H1 (cell line): ENCODE results near the gene CMTM3. TPM values are rescaled to one million over a fixed set of nuclear protein-coding genes. Genes with fewer than 3 reads are reported as not detected.

Source experiments
- CTCF ChIA-PET: fragments of 300-600 bp; sonication (Branson Sonifier 250); formaldehyde crosslinking; loops from one replicate; lab custom pipeline; 2021; ENCODE audit not compliant: partially characterized antibody; lab: Charles Lee
- POLR2A ChIA-PET: fragments of 300-600 bp; sonication (Branson Sonifier 250); formaldehyde crosslinking; loops from one replicate; lab custom pipeline; 2021; ENCODE audit warnings: inconsistent platforms; ENCODE audit not compliant: partially characterized antibody; lab: Charles Lee
- DNase-seq, 2 experiments: peaks; one replicate each; pipeline versions ENCODE4 v3.0.0 to v3.0.0-alpha.2; 2010 to 2022; ENCODE audit warnings: low spot score in 2 of 2, low read depth in 1 of 2, mixed read lengths in 1 of 2
- FAIRE-seq: peaks from 2 replicates; lab custom pipeline; 2011; peaks lifted over from hg19 to GRCh38; lab: Jason Lieb, UNC
- H2AFZ ChIP-seq: 2 replicates; pipeline ENCODE4 v1.8.1; 2012; ENCODE audit warnings: low read length, inconsistent platforms
- H2AK5ac ChIP-seq: 2 replicates; pipeline ENCODE4 v1.6.1; 2013; ENCODE audit warnings: low read depth, low read length
- H2BK120ac ChIP-seq: replicated peaks from 2 replicates; pipeline ENCODE3; 2013; ENCODE audit warnings: low read depth, low read length, inconsistent platforms
- H2BK12ac ChIP-seq: 2 replicates; pipeline ENCODE4 v1.6.1; 2013; ENCODE audit warnings: low read depth, low read length
- H2BK15ac ChIP-seq: 2 replicates; pipeline ENCODE4 v1.6.1; 2013; ENCODE audit warnings: low read length
- H2BK20ac ChIP-seq: 2 replicates; pipeline ENCODE4 v1.6.1; 2013; ENCODE audit warnings: low read length
- H2BK5ac ChIP-seq: 2 replicates; pipeline ENCODE4 v1.6.1; 2013; ENCODE audit warnings: low read depth, low read length
- H3K14ac ChIP-seq: 2 replicates; pipeline ENCODE4 v1.6.1; 2013; ENCODE audit warnings: inconsistent platforms; ENCODE audit not compliant: insufficient read length
- H3K18ac ChIP-seq: 2 replicates; pipeline ENCODE4 v1.6.1; 2013; ENCODE audit warnings: low read length; ENCODE audit errors: extremely low read depth
- H3K23ac ChIP-seq: 2 replicates; pipeline ENCODE4 v1.6.1; 2013; ENCODE audit warnings: inconsistent platforms; ENCODE audit not compliant: insufficient read length
- H3K23me2 ChIP-seq: 2 replicates; pipeline ENCODE4 v1.6.1; 2013; ENCODE audit warnings: low read depth, low read length
- H3K27ac ChIP-seq: 2 replicates; pipeline ENCODE4 v1.6.1; 2011; ENCODE audit warnings: low read depth, low read length, inconsistent platforms
- H3K27me3 ChIP-seq, 4 experiments: replicated peaks in 1 of 4; 1 replicate in 1 of 4; 2 replicates in 3 of 4; pipeline versions ENCODE4 v1.6.1 to v1.8.1; 2011 to 2013; ENCODE audit warnings: low read length in 3 of 4, mild to moderate bottlenecking in 3 of 4, inconsistent platforms in 2 of 4, mixed read lengths in 2 of 4, moderate library complexity in 1 of 4; ENCODE audit not compliant: control insufficient read depth in 3 of 4, insufficient read depth in 3 of 4; ENCODE audit errors: extremely low read depth in 1 of 4
- H3K36me3 ChIP-seq, 4 experiments: 2 replicates each; pipeline versions ENCODE4 v1.6.1 to v1.8.1; 2011 to 2013; ENCODE audit warnings: mild to moderate bottlenecking in 4 of 4, low read length in 3 of 4, moderate library complexity in 2 of 4, control low read depth in 1 of 4, inconsistent platforms in 1 of 4; ENCODE audit not compliant: insufficient read depth in 4 of 4, control insufficient read depth in 2 of 4
- H3K4ac ChIP-seq: replicated peaks from 2 replicates; pipeline ENCODE3; 2013; ENCODE audit warnings: low read length, low read depth, mixed read lengths, inconsistent platforms; ENCODE audit not compliant: insufficient read length
- H3K4me1 ChIP-seq, 4 experiments: replicated peaks in 1 of 4; 1 replicate in 1 of 4; 2 replicates in 3 of 4; pipeline versions ENCODE4 v1.6.1 to v1.8.1; 2011 to 2013; ENCODE audit warnings: low read length in 3 of 4, inconsistent platforms in 2 of 4, mixed read lengths in 1 of 4; ENCODE audit not compliant: insufficient read depth in 4 of 4, control insufficient read depth in 3 of 4
- H3K4me2 ChIP-seq, 2 experiments: 2 replicates each; pipeline versions ENCODE4 v1.6.1 to v1.8.1; 2011 to 2013; ENCODE audit warnings: low read depth in 2 of 2, low read length in 2 of 2, control low read depth in 1 of 2, inconsistent platforms in 1 of 2, mild to moderate bottlenecking in 1 of 2; ENCODE audit not compliant: insufficient read depth in 1 of 2
- H3K4me3 ChIP-seq, 4 experiments: fragments of 200-600, 300-600 bp in 1 of 4; sonication (generic), shearing (Covaris generic), sonication (Bioruptor Twin) in 1 of 4; 2 replicates each; pipeline versions ENCODE4 v1.5.1 to v1.8.1; 2011 to 2016; ENCODE audit warnings: low read length in 4 of 4, low read depth in 3 of 4, control low read depth in 2 of 4, inconsistent platforms in 2 of 4, mild to moderate bottlenecking in 2 of 4, mixed read lengths in 1 of 4, moderate library complexity in 1 of 4; ENCODE audit not compliant: insufficient read depth in 2 of 4; ENCODE audit errors: extremely low read depth in 1 of 4
- H3K56ac ChIP-seq: replicated peaks from 2 replicates; pipeline ENCODE3; 2013; ENCODE audit warnings: low read depth, mild to moderate bottlenecking, mixed read lengths, low read length, inconsistent platforms; ENCODE audit not compliant: insufficient read length
- H3K79me1 ChIP-seq: 2 replicates; pipeline ENCODE4 v1.6.1; 2013; ENCODE audit warnings: low read depth, low read length, control low read depth
- H3K79me2 ChIP-seq, 2 experiments: 2 replicates each; pipeline versions ENCODE4 v1.6.1 to v1.8.1; 2012 to 2013; ENCODE audit warnings: low read length in 2 of 2, mild to moderate bottlenecking in 2 of 2, inconsistent platforms in 1 of 2; ENCODE audit not compliant: insufficient read depth in 2 of 2, control insufficient read depth in 1 of 2
- H3K9ac ChIP-seq, 4 experiments: replicated peaks in 1 of 4; 1 replicate in 1 of 4; 2 replicates in 3 of 4; pipeline versions ENCODE4 v1.6.1 to v1.8.1; 2011 to 2013; ENCODE audit warnings: low read depth in 3 of 4, low read length in 3 of 4, control low read depth in 2 of 4, mild to moderate bottlenecking in 2 of 4, moderate library complexity in 2 of 4, inconsistent platforms in 1 of 4; ENCODE audit errors: extremely low read depth in 1 of 4
- H3K9me3 ChIP-seq, 2 experiments: 2 replicates each; pipeline versions ENCODE4 v1.6.1 to v1.8.1; 2012 to 2013; ENCODE audit warnings: mild to moderate bottlenecking in 2 of 2, moderate library complexity in 2 of 2, control low read depth in 1 of 2, inconsistent platforms in 1 of 2, low read depth in 1 of 2, low read length in 1 of 2, mixed read lengths in 1 of 2; ENCODE audit not compliant: insufficient read depth in 2 of 2
- H4K20me1 ChIP-seq, 2 experiments: replicated peaks in 1 of 2; 2 replicates each; pipeline versions ENCODE3 to v1.8.1; 2011 to 2013; ENCODE audit warnings: inconsistent platforms in 2 of 2, low read length in 2 of 2, mild to moderate bottlenecking in 1 of 2; ENCODE audit not compliant: insufficient read depth in 2 of 2, control insufficient read depth in 1 of 2
- H4K5ac ChIP-seq: 2 replicates; pipeline ENCODE4 v1.6.1; 2013; ENCODE audit warnings: low read length, low read depth, mixed read lengths, inconsistent platforms; ENCODE audit not compliant: insufficient read length
- H4K8ac ChIP-seq: 2 replicates; pipeline ENCODE4 v1.8.0; 2013; ENCODE audit warnings: mild to moderate bottlenecking, moderate library complexity, low read length, inconsistent platforms; ENCODE audit not compliant: insufficient read depth; ENCODE audit errors: extremely low read depth
- H4K91ac ChIP-seq: replicated peaks from 2 replicates; pipeline ENCODE3; 2013; ENCODE audit warnings: low read length, mixed read lengths, inconsistent platforms; ENCODE audit not compliant: insufficient read length
- SIN3A ChIP-seq, 2 experiments: IDR thresholded peaks in 1 of 2; conservative IDR thresholded peaks in 1 of 2; 2 replicates each; pipeline ENCODE4 v1.6.1; 2011 to 2012; ENCODE audit warnings: low read length in 2 of 2, improper control_type of control experiment in 1 of 2, low read depth in 1 of 2, mild to moderate bottlenecking in 1 of 2
- YY1 ChIP-seq: IDR thresholded peaks from 2 replicates; pipeline ENCODE4 v1.6.1; 2011; ENCODE audit warnings: low read depth, mild to moderate bottlenecking, low read length
- WGBS, 2 experiments: shearing (Covaris generic) in 1 of 2; methylation state at CpG; one replicate each; pipeline versions ENCODE4 v1.1.6 to v1.1.7; 2013 to 2015; ENCODE audit warnings: low lambda C conversion rate in 2 of 2, mixed read lengths in 2 of 2, inconsistent platforms in 1 of 2, low coverage in 1 of 2, missing lambda C conversion rate in 1 of 2; ENCODE audit not compliant: insufficient replicate concordance in 2 of 2, insufficient coverage in 1 of 2, insufficient read length in 1 of 2; ENCODE audit errors: extremely low coverage in 1 of 2, missing lambda C conversion rate in 1 of 2; 5-methylcytosine and 5-hydroxymethylcytosine counted together
- polyA plus RNA-seq, 7 experiments: library from polyadenylated mRNA; depleted of rRNA in 3 of 7; stranded (reverse) in 5 of 7; unstranded in 2 of 7; fragments of >200 nt in 5 of 7; fragments of 200-250 nt in 2 of 7; gene quantifications; 1 replicate in 5 of 7; 2 replicates in 1 of 7; 4 replicates in 1 of 7; pipeline versions ENCODE4 v1.2.1 to v1.2.3, GENCODE V29; 2011 to 2013; ENCODE audit warnings: missing spikeins in 2 of 7, mixed read lengths in 2 of 7
- total RNA-seq: library from RNA; stranded (reverse); fragmentation: NEBNext Ultra II Directional; extraction: Animal tissue kit (Norgen Biotek cat#: 25700); gene quantifications from 2 replicates; pipeline ENCODE4 v1.2.1, GENCODE V29; 2021

CMTM3 gene
- total and polyA plus RNA-seq, 2 of the 8 experiments (the other 6 are each of a cell fraction or from before 2014, with no cell fraction given): 24.7 to 24.8 TPM

GRCh38 chr16:66605979-66606751 lies 1.7 kb downstream of the CMTM3 start:
- WGBS, 2 experiments: 78% methylated on average over 8 of the region's 10 CpGs; no CpG with 5 or more reads in 1 of the 2 experiments
- no peaks in the 10 kb centered on the region for H3K27me3 ChIP-seq
- H3K79me1 ChIP-seq: peaks cover 5% of the 10 kb centered on the region; the same call in 1 of the 2 replicates

More at GRCh38 chr16:66605979-66606751, 1.7 kb downstream of the CMTM3 start:
- Histone ChIP-seq H2AFZ (no peak overlapping the region), H3K18ac (0 out of 2 replicates have a peak overlapping the region, but pooled peaks have one; percentile 19), H4K5ac (no peak overlapping the region), H2AK5ac (peak overlapping the region; percentile 69; the same call in 1 of the 2 replicates), H3K4me3 (peak overlapping the region; percentile 53 to 96 (median 54); a peak in 4 of 8 replicates), H3K23me2 (peaks cover 5% of the 10 kb centered on the region), H4K91ac (no peak overlapping the region), H3K4me1 (peaks cover 0 to 27% (median 13%) of the 10 kb centered on the region in 4 experiments; a peak in 6 of 7 replicates), H3K4ac (peak overlapping the region; percentile 71), H3K23ac (no peak overlapping the region), H4K20me1 (peaks cover 1 to 13% of the 10 kb centered on the region in 2 experiments), H3K14ac (no peak overlapping the region), H2BK12ac (peak overlapping the region; percentile 60; the same call in 1 of the 2 replicates), H3K79me2 (peaks cover 0 to 3% of the 10 kb centered on the region in 2 experiments; a peak in 2 of 4 replicates), H3K36me3 (peaks cover 3 to 8% (median 8%) of the 10 kb centered on the region in 4 experiments; a peak in 4 of 8 replicates), H4K8ac (peak overlapping the region; percentile 35), H3K27ac (no peak overlapping the region), H2BK5ac (no peak overlapping the region), H2BK20ac (no peak overlapping the region), H3K4me2 (peak overlapping the region; percentile 47 to 68), H3K56ac (no peak overlapping the region), H2BK15ac (0 out of 2 replicates have a peak overlapping the region, but pooled peaks have one; percentile 29), H3K9ac (no peak overlapping the region), H2BK120ac (no peak overlapping the region), H3K9me3 (no peaks in the 10 kb centered on the region)
- TF ChIP-seq SIN3A (conservative IDR thresholded peaks at IDR 0.05 in 1 of 2, IDR thresholded peaks at IDR 0.05 in 1 of 2; ENCODE audit: low read depth in 1 of 2, low read length in 2 of 2) (0 out of 4 replicates have a peak, but pooled peaks of 1 of the 2 experiments have one; percentile 7), YY1 (no peak)
- ChIA-PET POLR2A (no interaction called here), CTCF (interaction anchor here (0.9 to 6.4 kb wide), 5 partner anchors 9 to 95 kb away, joined by 3 to 57 read pairs (median 12); no protein-coding TSS in a partner anchor)
- no peak for FAIRE-seq
- DNase-seq: no peak
